OCI-LY1 (cell line): Measurements from ENCODE around the gene MPPED2.

ENCODE experiments used
- CTCF ChIP-seq: fragments of 200-600 bp; sonication (generic), shearing (Covaris generic); IDR thresholded peaks from 2 replicates; pipeline ENCODE4 v1.5.1; 2017; ENCODE audit warnings: mild to moderate bottlenecking, antibody characterized with exemption, low read length, moderate library complexity, mixed read lengths
- EZH2 ChIP-seq: fragments of 200-600 bp; sonication (generic), shearing (Covaris generic); IDR thresholded peaks from 2 replicates; pipeline ENCODE4 v1.8.0; 2017; ENCODE audit warnings: borderline replicate concordance, mixed run types, mild to moderate bottlenecking, antibody characterized with exemption, low read length, moderate library complexity, mixed read lengths

- no peak for TF ChIP-seq CTCF
- no peak for TF ChIP-seq EZH2
Observed at GRCh38 chr11:30431127-30431814, 154.9 kb downstream of the MPPED2 start.
